ENCODE results near the gene OSTN.
"Not testable (repeated sequence)": the region's sequence is repeated elsewhere in the genome, so short reads cannot be mapped to it uniquely, and the experiment has no call there.

OSTN gene

GRCh38 chr3:191235331-191236314 lies 36.6 kb downstream of the OSTN start:
- DNase-seq, result no peak

- DNase-seq, result no peak
Measured at GRCh38 chr3:191236646-191237045, 37.6 kb downstream of the OSTN start.

- no peak for DNase-seq
Measured at GRCh38 chr3:191237047-191237882, 38.2 kb downstream of the OSTN start.

- no peak for DNase-seq
Measured at GRCh38 chr3:191238321-191238817, 39.3 kb downstream of the OSTN start.

GRCh38 chr3:191239407-191240031 lies 40.5 kb downstream of the OSTN start:
- DNase-seq, result no peak

- DNase-seq, result peak; percentile 36
Measured at GRCh38 chr3:191240486-191240885, 41.4 kb downstream of the OSTN start.

- DNase-seq, result no peak
Measured at GRCh38 chr3:191244242-191244867, 45.3 kb downstream of the OSTN start.

- DNase-seq, result not testable (repeated sequence)
Measured at GRCh38 chr3:191246034-191246433, 47.0 kb downstream of the OSTN start.

GRCh38 chr3:191246630-191247029 lies 47.6 kb downstream of the OSTN start:
- no peak for DNase-seq

GRCh38 chr3:191253089-191253799 lies 54.2 kb downstream of the OSTN start:
- DNase-seq, result no peak

GRCh38 chr3:191254098-191254873 lies 55.2 kb downstream of the OSTN start:
- no peak for DNase-seq

GRCh38 chr3:191255156-191255555 lies 56.1 kb downstream of the OSTN start:
- no peak for DNase-seq

GRCh38 chr3:191256405-191256804 lies 57.4 kb downstream of the OSTN start:
- DNase-seq, result no peak

GRCh38 chr3:191257286-191257685 lies 58.2 kb downstream of the OSTN start:
- no peak for DNase-seq

- no peak for DNase-seq
Measured at GRCh38 chr3:191259486-191259885, 60.4 kb downstream of the OSTN start.

GRCh38 chr3:191260431-191261303 lies 61.6 kb downstream of the OSTN start:
- no peak for DNase-seq

GRCh38 chr3:191261304-191261638 lies 62.2 kb downstream of the OSTN start:
- DNase-seq, result no peak

- DNase-seq, result no peak
Measured at GRCh38 chr3:191262650-191263049, 63.6 kb downstream of the OSTN start.

- no peak for DNase-seq
Measured at GRCh38 chr3:191263365-191263764, 64.3 kb downstream of the OSTN start.

GRCh38 chr3:191263850-191264249 lies 64.8 kb downstream of the OSTN start:
- no peak for DNase-seq

All from right hindlimb (tissue), 1 donor.